Duodenal mucosa (tissue), 2 donors: ENCODE measurements around the gene ROBO1.
"Not testable (repeated sequence)": the region's sequence is repeated elsewhere in the genome, so short reads cannot be mapped to it uniquely, and the experiment has no call there.

Source experiments
- H3K27ac ChIP-seq: one replicate; pipeline ENCODE4 v1.7.0; 2013; ENCODE audit warnings: low read depth, low read length
- H3K27me3 ChIP-seq, 2 donors: one replicate each; pipeline ENCODE4 v1.7.0; 2013; ENCODE audit warnings: low read length in 2 of 2, control low read depth in 1 of 2; ENCODE audit not compliant: insufficient read depth in 2 of 2, control insufficient read depth in 1 of 2
- H3K36me3 ChIP-seq, 2 donors: one replicate each; pipeline ENCODE4 v1.7.0; 2013; ENCODE audit warnings: low read length in 2 of 2, control low read depth in 1 of 2; ENCODE audit not compliant: insufficient read depth in 2 of 2, control insufficient read depth in 1 of 2
- H3K4me1 ChIP-seq, 2 donors: one replicate each; pipeline ENCODE4 v1.7.0; 2013; ENCODE audit warnings: low read length in 2 of 2, control low read depth in 1 of 2; ENCODE audit not compliant: insufficient read depth in 2 of 2, control insufficient read depth in 1 of 2
- H3K4me3 ChIP-seq, 2 donors: one replicate each; pipeline ENCODE4 v1.7.0; 2013; ENCODE audit warnings: low read length in 2 of 2, low read depth in 1 of 2
- H3K9ac ChIP-seq, 2 donors: one replicate each; pipeline ENCODE4 v1.7.0; 2013; ENCODE audit warnings: low read length in 2 of 2, low read depth in 1 of 2
- H3K9me3 ChIP-seq, 2 donors: one replicate each; pipeline ENCODE4 v1.7.0; 2013; ENCODE audit warnings: low read length in 2 of 2, control low read depth in 1 of 2; ENCODE audit not compliant: control insufficient read depth in 1 of 2

Gene ROBO1

DNA sequence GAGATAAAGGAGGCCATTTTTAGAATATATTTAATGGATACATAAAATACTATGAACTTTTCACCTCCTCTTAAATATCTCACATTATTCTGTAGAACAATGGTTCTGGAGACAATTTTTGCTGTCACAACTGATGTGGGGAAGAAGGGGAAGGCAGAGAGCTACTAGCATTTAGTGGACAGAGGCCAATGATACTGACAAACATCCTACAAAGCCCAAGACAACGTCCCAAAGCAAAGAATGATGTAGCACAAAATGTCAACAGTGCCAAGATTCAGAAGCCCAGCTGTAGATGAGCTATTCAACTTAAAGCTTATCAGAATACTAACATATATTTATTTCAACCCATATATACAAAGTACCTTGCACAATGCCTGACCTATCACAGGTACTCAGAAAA lies 1069.4 kb downstream of the ROBO1 start:
- Histone ChIP-seq H3K9me3 (no peaks in the 10 kb centered on the region), H3K9ac (no peak overlapping the region)

DNA sequence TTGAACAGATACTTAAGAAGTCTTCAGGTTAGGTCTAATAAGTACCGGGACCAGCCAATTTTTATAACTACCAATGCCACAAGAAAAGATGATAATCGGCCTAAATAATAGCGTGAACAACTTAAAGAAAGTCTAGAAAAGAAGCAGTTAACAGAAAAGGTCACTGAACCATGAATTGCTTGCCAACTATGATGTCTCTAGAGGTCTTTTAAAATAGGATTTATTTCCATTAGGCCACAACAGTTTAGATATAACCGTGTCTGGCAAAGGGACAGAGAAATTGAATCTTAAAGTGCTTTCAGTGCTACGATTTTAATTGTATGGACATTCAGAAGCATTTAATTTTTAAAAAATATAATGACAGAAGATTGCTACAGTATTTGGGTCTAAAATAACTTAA lies 1070.4 kb downstream of the ROBO1 start:
- no peaks in the 10 kb centered on the region for H3K27me3 ChIP-seq
- no peaks in the 10 kb centered on the region for H3K9me3 ChIP-seq
- H3K4me1 ChIP-seq = no peaks in the 10 kb centered on the region

More for the DNA sequence above, 1069.4 kb downstream of the ROBO1 start:
- no peaks in the 10 kb centered on the region for H3K27me3 ChIP-seq
- no peak overlapping the region for H3K4me3 ChIP-seq
- no peaks in the 10 kb centered on the region for H3K36me3 ChIP-seq
- no peaks in the 10 kb centered on the region for H3K4me1 ChIP-seq
- H3K27ac ChIP-seq = no peak overlapping the region

DNA sequence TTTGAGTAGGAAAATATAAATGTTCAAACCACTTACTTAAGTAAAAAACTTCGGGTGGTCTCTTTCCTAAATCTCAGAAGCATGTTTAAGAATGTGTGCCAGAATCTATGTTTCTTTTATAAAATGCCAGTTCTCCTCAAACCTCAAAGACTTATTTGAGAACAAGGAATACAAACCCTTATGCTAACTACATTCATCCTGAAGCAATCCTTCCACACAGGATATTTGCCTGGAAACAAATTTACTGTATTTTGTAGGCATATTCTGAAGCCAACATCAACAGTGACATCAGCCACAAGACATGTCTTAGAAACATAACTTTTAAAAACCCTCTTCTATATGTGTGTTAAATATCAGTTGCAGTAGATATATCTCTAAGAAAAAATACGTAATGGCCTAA lies 1077.0 kb downstream of the ROBO1 start:
- Histone ChIP-seq H3K9ac (no peak overlapping the region), H3K4me3 (no peak overlapping the region), H3K9me3 (no peaks in the 10 kb centered on the region), H3K27me3 (no peaks in the 10 kb centered on the region), H3K36me3 (no peaks in the 10 kb centered on the region), H3K27ac (no peak overlapping the region), H3K4me1 (no peaks in the 10 kb centered on the region)

More for the DNA sequence above, 1070.4 kb downstream of the ROBO1 start:
- Histone ChIP-seq H3K36me3 (no peaks in the 10 kb centered on the region), H3K9ac (no peak overlapping the region), H3K4me3 (no peak overlapping the region), H3K27ac (no peak overlapping the region)

DNA sequence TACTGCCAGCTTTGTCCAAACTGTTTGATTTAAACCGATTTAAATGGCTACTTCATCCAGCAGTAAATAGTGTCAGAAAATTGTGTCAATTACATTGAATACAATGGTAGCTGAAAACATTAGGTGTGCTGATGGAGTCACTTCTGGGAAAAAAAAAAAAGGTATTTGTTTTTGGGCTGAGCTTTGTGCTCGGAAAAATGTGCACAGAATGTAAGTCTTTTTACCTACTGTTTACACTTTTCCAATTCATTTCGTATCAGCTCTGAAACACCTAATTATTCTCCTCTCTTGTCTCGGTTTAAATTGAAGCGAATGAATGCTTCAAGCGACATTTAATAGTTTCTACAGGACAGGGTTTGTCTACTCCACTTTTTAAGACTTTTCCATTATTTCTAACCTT lies 1078.4 kb downstream of the ROBO1 start:
- Histone ChIP-seq H3K9me3 (no peaks in the 10 kb centered on the region), H3K4me3 (no peak overlapping the region), H3K4me1 (no peaks in the 10 kb centered on the region), H3K27ac (no peak overlapping the region), H3K36me3 (no peaks in the 10 kb centered on the region), H3K27me3 (no peaks in the 10 kb centered on the region), H3K9ac (no peak overlapping the region)

DNA sequence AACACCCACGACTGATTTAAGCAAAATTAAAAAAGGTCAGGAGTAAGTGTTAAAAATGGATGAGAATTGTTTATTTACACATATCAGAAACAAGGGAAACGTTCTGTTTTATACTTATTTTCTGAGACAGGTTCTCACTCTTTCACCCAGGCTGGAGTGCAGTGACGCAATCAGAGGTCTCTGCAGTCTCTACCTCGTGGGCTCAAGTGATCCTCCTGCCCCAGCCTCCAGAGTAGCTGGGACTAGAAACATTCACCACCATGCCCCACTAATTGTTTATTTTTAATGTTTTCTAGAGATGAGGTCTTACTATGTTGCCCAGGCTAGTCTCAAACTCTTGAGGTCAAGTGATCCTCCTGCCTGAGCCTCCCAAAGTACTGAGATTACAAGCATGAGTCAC lies 1080.3 kb downstream of the ROBO1 start:
- H3K4me1 ChIP-seq = no peaks in the 10 kb centered on the region
- H3K9me3 ChIP-seq = no peaks in the 10 kb centered on the region
- no peaks in the 10 kb centered on the region for H3K27me3 ChIP-seq
- no peak overlapping the region for H3K4me3 ChIP-seq
- no peak overlapping the region for H3K27ac ChIP-seq
- no peaks in the 10 kb centered on the region for H3K36me3 ChIP-seq
- H3K9ac ChIP-seq = no peak overlapping the region

DNA sequence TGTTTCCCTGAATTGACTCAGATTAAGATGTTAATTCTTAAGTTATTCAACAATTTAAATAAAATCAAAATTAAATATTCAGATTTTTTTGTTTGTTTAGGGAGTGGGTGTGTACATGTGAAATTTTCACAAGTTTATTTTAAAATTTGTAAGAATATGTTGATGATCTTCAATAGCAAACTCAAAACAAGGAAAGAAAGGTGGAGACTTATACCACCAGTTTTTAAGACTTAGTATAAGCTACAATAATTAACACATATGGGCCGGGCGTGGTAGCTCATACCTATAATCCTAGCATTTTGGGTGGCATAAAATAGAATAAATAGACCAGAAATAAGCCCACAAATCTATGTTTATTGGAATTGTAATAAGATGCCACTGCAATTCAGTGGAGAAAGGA lies 1084.5 kb downstream of the ROBO1 start:
- H3K27me3 ChIP-seq = no peaks in the 10 kb centered on the region
- peaks cover 0 to 2% of the 10 kb centered on the region in 2 donors for H3K9me3 ChIP-seq
- no peaks in the 10 kb centered on the region for H3K36me3 ChIP-seq
- no peak overlapping the region for H3K4me3 ChIP-seq
- no peak overlapping the region for H3K27ac ChIP-seq
- H3K4me1 ChIP-seq = no peaks in the 10 kb centered on the region
- no peak overlapping the region for H3K9ac ChIP-seq

DNA sequence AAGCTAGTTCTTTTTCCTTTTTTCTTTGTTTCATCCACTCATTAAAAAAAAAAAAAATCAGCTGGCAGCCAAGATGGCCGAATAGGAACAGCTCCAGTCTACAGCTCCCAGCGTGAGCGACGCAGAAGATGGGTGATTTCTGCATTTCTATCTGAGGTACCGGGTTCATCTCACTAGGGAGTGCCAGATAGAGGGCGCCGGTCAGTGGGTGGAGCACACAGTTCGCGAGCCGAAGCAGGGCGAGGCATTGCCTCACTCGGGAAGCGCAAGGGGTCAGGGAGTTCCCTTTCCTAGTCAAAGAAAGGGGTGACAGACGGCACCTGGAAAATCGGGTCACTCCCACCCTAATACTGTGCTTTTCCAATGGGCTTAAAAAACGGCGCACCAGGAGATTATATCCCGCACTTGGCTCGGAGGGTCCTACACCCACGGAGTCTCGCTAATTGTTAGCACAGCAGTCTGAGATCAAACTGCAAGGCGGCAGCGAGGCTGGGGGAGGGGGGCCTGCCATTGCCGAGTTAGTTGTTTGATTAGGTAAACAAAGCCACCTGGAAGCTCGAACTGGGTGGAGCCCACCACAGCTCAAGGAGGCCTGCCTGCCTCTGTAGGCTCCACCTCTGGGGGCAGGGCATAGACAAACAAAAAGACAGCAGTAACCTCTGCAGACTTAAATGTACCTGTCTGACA lies 1092.5 kb downstream of the ROBO1 start:
- not testable (repeated sequence) for H3K4me1 ChIP-seq, H3K36me3 ChIP-seq, H3K9ac ChIP-seq, H3K27ac ChIP-seq, H3K4me3 ChIP-seq, H3K27me3 ChIP-seq, H3K9me3 ChIP-seq

DNA sequence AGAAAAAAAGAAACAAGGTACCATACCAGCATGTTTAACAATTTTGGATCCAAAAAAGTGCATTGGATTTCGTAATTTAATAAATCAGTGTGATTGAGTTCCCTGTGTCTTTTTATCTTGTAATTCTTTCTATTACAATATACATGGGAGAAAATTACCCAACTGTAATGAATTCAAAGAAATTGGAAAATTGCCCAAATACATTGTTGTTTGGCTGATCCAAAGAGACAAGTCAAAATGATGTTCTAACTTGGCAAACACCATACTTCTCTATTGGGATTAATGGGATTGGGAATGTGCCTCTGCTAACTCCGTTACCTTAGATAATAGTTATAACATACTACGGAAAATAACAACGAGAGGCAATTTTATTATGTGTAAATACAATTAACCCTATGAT lies 1097.1 kb downstream of the ROBO1 start:
- H3K4me1 ChIP-seq = no peaks in the 10 kb centered on the region
- no peak overlapping the region for H3K27ac ChIP-seq
- H3K27me3 ChIP-seq = no peaks in the 10 kb centered on the region
- no peak overlapping the region for H3K4me3 ChIP-seq
- H3K9me3 ChIP-seq = no peaks in the 10 kb centered on the region
- no peak overlapping the region for H3K9ac ChIP-seq
- no peaks in the 10 kb centered on the region for H3K36me3 ChIP-seq

DNA sequence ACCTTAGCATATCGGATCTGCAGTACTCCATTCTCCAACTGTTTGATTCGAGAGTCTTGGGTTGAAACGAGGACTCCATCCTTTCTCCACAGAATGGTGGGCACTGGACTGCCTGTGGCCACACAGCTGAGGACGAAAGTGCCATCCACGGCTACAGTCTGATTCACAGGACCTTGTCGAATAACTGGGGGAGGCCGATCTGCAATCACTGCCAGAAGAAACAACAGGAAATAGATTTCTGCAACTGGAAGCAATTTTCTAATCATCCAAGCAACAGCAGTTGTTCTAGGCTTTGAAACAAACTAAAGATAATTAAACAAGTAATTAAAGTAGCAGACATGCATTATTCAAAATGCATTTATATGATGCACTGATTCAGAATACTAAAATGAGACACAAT lies 1097.7 kb downstream of the ROBO1 start:
- no peaks in the 10 kb centered on the region for H3K36me3 ChIP-seq
- H3K9ac ChIP-seq = no peak overlapping the region
- H3K4me1 ChIP-seq = no peaks in the 10 kb centered on the region
- H3K9me3 ChIP-seq = no peaks in the 10 kb centered on the region
- H3K27ac ChIP-seq = no peak overlapping the region
- no peaks in the 10 kb centered on the region for H3K27me3 ChIP-seq
- no peak overlapping the region for H3K4me3 ChIP-seq

DNA sequence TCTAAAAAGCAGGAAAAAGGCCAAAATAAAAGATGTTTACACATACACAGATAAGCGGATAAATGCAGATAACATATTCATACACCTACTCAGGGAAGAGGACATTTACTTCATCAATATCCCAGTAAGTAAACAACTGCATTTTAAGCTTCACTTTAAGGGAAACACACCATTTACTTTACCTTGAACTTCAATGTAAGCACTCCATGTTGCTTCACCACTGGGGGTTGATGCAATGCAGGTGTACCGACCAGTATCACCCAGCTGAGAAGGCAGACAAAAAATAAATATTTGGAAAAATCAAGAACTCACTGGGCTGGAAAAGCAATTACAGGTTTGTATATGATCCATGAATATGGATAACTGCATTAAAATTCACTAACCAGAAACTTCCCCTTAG lies 1099.5 kb downstream of the ROBO1 start:
- no peak overlapping the region for H3K4me3 ChIP-seq
- no peaks in the 10 kb centered on the region for H3K36me3 ChIP-seq
- H3K9ac ChIP-seq = no peak overlapping the region
- no peaks in the 10 kb centered on the region for H3K9me3 ChIP-seq
- no peak overlapping the region for H3K27ac ChIP-seq
- no peaks in the 10 kb centered on the region for H3K27me3 ChIP-seq
- no peaks in the 10 kb centered on the region for H3K4me1 ChIP-seq

DNA sequence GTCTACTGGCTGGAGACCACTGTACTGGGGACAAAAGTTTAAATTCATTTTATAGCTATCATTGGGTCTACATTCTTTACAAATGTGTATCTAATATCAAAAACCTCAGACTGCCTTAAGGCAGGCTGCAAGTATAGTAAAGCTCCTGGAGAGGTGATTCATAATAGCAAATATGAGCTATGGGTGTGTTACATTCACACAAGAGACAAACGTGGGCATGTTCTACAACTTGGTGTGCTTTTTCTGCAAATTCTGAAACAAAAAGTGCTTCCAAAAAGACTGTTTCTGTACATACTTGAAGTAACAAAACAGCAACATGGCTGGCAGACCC lies 1101.4 kb downstream of the ROBO1 start:
- no peaks in the 10 kb centered on the region for H3K9me3 ChIP-seq
- no peak overlapping the region for H3K9ac ChIP-seq
- H3K27me3 ChIP-seq = no peaks in the 10 kb centered on the region
- no peak overlapping the region for H3K4me3 ChIP-seq
- no peaks in the 10 kb centered on the region for H3K4me1 ChIP-seq
- H3K27ac ChIP-seq = no peak overlapping the region
- no peaks in the 10 kb centered on the region for H3K36me3 ChIP-seq
